WTC11 (cell line): Measurements from ENCODE around the gene CYP39A1. TPM values are rescaled to one million over a fixed set of nuclear protein-coding genes. Genes with fewer than 3 reads are reported as not detected.

ENCODE experiments used
- ATAC-seq: fragments of 200-7000 bp; cut with Tn5 transposase; 2 replicates; pipeline ENCODE4 v1.10.0; 2021; ENCODE audit warnings: mild to moderate bottlenecking, moderate library complexity
- CTCF ChIA-PET: fragments of 300-600 bp; sonication (Branson Sonifier 250); formaldehyde crosslinking; loops from one replicate; lab custom pipeline; 2021; ENCODE audit warnings: antibody characterized with exemption; lab: Charles Lee
- POLR2A ChIA-PET: fragments of 350-600 bp; sonication (Branson Sonifier 250); formaldehyde crosslinking; loops from one replicate; lab custom pipeline; 2021; ENCODE audit warnings: antibody characterized with exemption; lab: Charles Lee
- DNase-seq: peaks from one replicate; pipeline ENCODE4 v3.0.0; 2021; ENCODE audit warnings: low spot score
- H3K27ac Mint-ChIP-seq: 2 replicates; pipeline ENCODE4 v1.8.0; 2021; ENCODE audit warnings: mixed read lengths
- H3K27me3 Mint-ChIP-seq: 2 replicates; pipeline ENCODE4 v1.8.0; 2021; ENCODE audit warnings: low read depth, mild to moderate bottlenecking, moderate library complexity, mixed read lengths
- H3K36me3 Mint-ChIP-seq: 2 replicates; pipeline ENCODE4 v1.8.0; 2021; ENCODE audit warnings: mixed read lengths
- H3K4me1 Mint-ChIP-seq: 2 replicates; pipeline ENCODE4 v1.8.0; 2022; ENCODE audit warnings: mixed read lengths
- H3K4me3 Mint-ChIP-seq: 2 replicates; pipeline ENCODE4 v1.8.0; 2021; ENCODE audit warnings: mild to moderate bottlenecking, moderate library complexity, mixed read lengths
- H3K9me3 Mint-ChIP-seq: 2 replicates; pipeline ENCODE4 v1.8.0; 2021; ENCODE audit warnings: mixed read lengths
- AR ChIP-seq: fragments of 250-450 bp; sonication (Bioruptor Pico); IDR thresholded peaks from 2 replicates; pipeline ENCODE4 v1.9.0; 2021; ENCODE audit warnings: mild to moderate bottlenecking
- ATF1 ChIP-seq: sonication (generic); formaldehyde crosslinking; IDR thresholded peaks from 2 replicates; pipeline ENCODE4 v1.8.1; 2023; ENCODE audit warnings: mild to moderate bottlenecking, moderate library complexity, missing genetic modification reagents
- CBFB ChIP-seq: sonication (generic); formaldehyde crosslinking; IDR thresholded peaks from 2 replicates; pipeline ENCODE4 v1.8.1; 2022; ENCODE audit warnings: mild to moderate bottlenecking, low read depth, missing genetic modification reagents
- CREB1 ChIP-seq: sonication (generic); formaldehyde crosslinking; IDR thresholded peaks from 2 replicates; pipeline ENCODE4 v1.8.0; 2023; ENCODE audit warnings: mild to moderate bottlenecking, missing genetic modification reagents
- E2F4 ChIP-seq: sonication (generic); formaldehyde crosslinking; IDR thresholded peaks from 2 replicates; pipeline ENCODE4 v1.8.1; 2022; ENCODE audit warnings: low read depth, mild to moderate bottlenecking, moderate library complexity, missing genetic modification reagents, borderline replicate concordance
- EMX1 ChIP-seq: fragments of 250-450 bp; sonication (Bioruptor Pico); IDR thresholded peaks from 2 replicates; pipeline ENCODE4 v1.8.0; 2021; ENCODE audit warnings: mild to moderate bottlenecking
- ESRRA ChIP-seq: sonication (generic); formaldehyde crosslinking; IDR thresholded peaks from 2 replicates; pipeline ENCODE4 v1.8.1; 2022; ENCODE audit warnings: mild to moderate bottlenecking, missing genetic modification reagents, borderline replicate concordance
- FOXJ3 ChIP-seq: sonication (generic); formaldehyde crosslinking; IDR thresholded peaks from 2 replicates; pipeline ENCODE4 v1.9.0; 2021; ENCODE audit warnings: missing genetic modification reagents, mild to moderate bottlenecking, borderline replicate concordance
- FOXP1 ChIP-seq: sonication (generic); formaldehyde crosslinking; IDR thresholded peaks from 2 replicates; pipeline ENCODE4 v1.8.0; 2022; ENCODE audit warnings: missing genetic modification reagents, mild to moderate bottlenecking, moderate library complexity, borderline replicate concordance
- GTF2I ChIP-seq: fragments of 250-450 bp; sonication (Bioruptor Pico); conservative IDR thresholded peaks from 2 replicates; pipeline ENCODE4 v1.4.0; 2021; ENCODE audit warnings: mild to moderate bottlenecking
- KAT7 ChIP-seq: sonication (generic); formaldehyde crosslinking; IDR thresholded peaks from 2 replicates; pipeline ENCODE4 v1.8.1; 2023; ENCODE audit warnings: missing genetic modification reagents, mild to moderate bottlenecking, borderline replicate concordance
- MAX ChIP-seq: sonication (generic); formaldehyde crosslinking; IDR thresholded peaks from 2 replicates; pipeline ENCODE4 v1.8.0; 2022; ENCODE audit warnings: mild to moderate bottlenecking, missing genetic modification reagents
- MLX ChIP-seq: sonication (generic); formaldehyde crosslinking; IDR thresholded peaks from 2 replicates; pipeline ENCODE4 v1.8.1; 2023; ENCODE audit warnings: mild to moderate bottlenecking, missing genetic modification reagents, moderate library complexity
- MYBL2 ChIP-seq: sonication (generic); formaldehyde crosslinking; IDR thresholded peaks from 2 replicates; pipeline ENCODE4 v1.8.1; 2023; ENCODE audit warnings: mild to moderate bottlenecking, moderate library complexity, missing genetic modification reagents
- NFE2L1 ChIP-seq: sonication (generic); formaldehyde crosslinking; IDR thresholded peaks from 2 replicates; pipeline ENCODE4 v1.8.1; 2023; ENCODE audit warnings: missing genetic modification reagents
- NFYB ChIP-seq: sonication (generic); formaldehyde crosslinking; conservative IDR thresholded peaks from 2 replicates; pipeline ENCODE4 v1.8.0; 2022; ENCODE audit warnings: low read depth, missing genetic modification reagents
- OVOL2 ChIP-seq: fragments of 250-450 bp; sonication (Bioruptor Pico); IDR thresholded peaks from 2 replicates; pipeline ENCODE4 v1.9.0; 2021; ENCODE audit warnings: mild to moderate bottlenecking, borderline replicate concordance
- RELA ChIP-seq: sonication (generic); formaldehyde crosslinking; IDR thresholded peaks from 2 replicates; pipeline ENCODE4 v1.8.1; 2022; ENCODE audit warnings: missing genetic modification reagents, mild to moderate bottlenecking, borderline replicate concordance
- SMAD3 ChIP-seq: sonication (generic); formaldehyde crosslinking; IDR thresholded peaks from 2 replicates; pipeline ENCODE4 v1.8.0; 2022; ENCODE audit warnings: missing genetic modification reagents, mild to moderate bottlenecking, borderline replicate concordance
- TCF7 ChIP-seq: sonication (generic); formaldehyde crosslinking; IDR thresholded peaks from 2 replicates; pipeline ENCODE4 v1.8.0; 2022; ENCODE audit warnings: mild to moderate bottlenecking, low read depth, missing genetic modification reagents, moderate library complexity
- TEAD1 ChIP-seq: sonication (generic); formaldehyde crosslinking; IDR thresholded peaks from 2 replicates; pipeline ENCODE4 v1.8.0; 2022; ENCODE audit warnings: mild to moderate bottlenecking, missing genetic modification reagents
- TEAD4 ChIP-seq: sonication (generic); formaldehyde crosslinking; IDR thresholded peaks from 2 replicates; pipeline ENCODE4 v1.8.0; 2022; ENCODE audit warnings: mild to moderate bottlenecking, missing genetic modification reagents
- TP53 ChIP-seq: sonication (generic); formaldehyde crosslinking; IDR thresholded peaks from 2 replicates; pipeline ENCODE4 v1.8.1; 2023; ENCODE audit warnings: mild to moderate bottlenecking, missing genetic modification reagents
- ZNF121 ChIP-seq: sonication (generic); formaldehyde crosslinking; IDR thresholded peaks from 2 replicates; pipeline ENCODE4 v1.8.0; 2023; ENCODE audit warnings: missing genetic modification reagents
- ZNF281 ChIP-seq: sonication (generic); formaldehyde crosslinking; IDR thresholded peaks from 2 replicates; pipeline ENCODE4 v1.8.0; 2023; ENCODE audit warnings: mild to moderate bottlenecking, missing genetic modification reagents
- total RNA-seq: library from RNA; stranded (reverse); gene quantifications from 3 replicates; pipeline ENCODE4 v1.2.3, GENCODE V29; 2021

CYP39A1 gene
- total RNA-seq, 1 experiment from 2014 or later = 1.6 TPM

GRCh38 chr6:46645265-46645664, 7.4 kb downstream of the CYP39A1 start (continued):
- TF ChIP-seq ZNF281 (CRISPR knock-in tag) (no peak), MAX (CRISPR knock-in tag) (no peak), ZNF121 (no peak), TEAD1 (no peak), NFYB (CRISPR knock-in tag) (no peak), TCF7 (CRISPR knock-in tag) (no peak), E2F4 (CRISPR knock-in tag) (no peak), RELA (CRISPR knock-in tag) (no peak), MLX (no peak), KAT7 (CRISPR knock-in tag) (no peak), TP53 (no peak), TEAD4 (CRISPR knock-in tag) (no peak), EMX1 (CRISPR knock-in tag) (no peak)

- ChIA-PET CTCF (no interaction called here), POLR2A (no interaction called here)
- H3K27ac Mint-ChIP-seq = no peak overlapping the region
- no peaks in the 10 kb centered on the region for H3K9me3 Mint-ChIP-seq
- DNase-seq (no peak), ATAC-seq (no peak)
- H3K27me3 Mint-ChIP-seq = no peaks in the 10 kb centered on the region
- H3K4me1 Mint-ChIP-seq = peaks cover 10% of the 10 kb centered on the region
- H3K4me3 Mint-ChIP-seq = no peak overlapping the region
- no peaks in the 10 kb centered on the region for H3K36me3 Mint-ChIP-seq
- TF ChIP-seq NFE2L1 (CRISPR knock-in tag) (no peak), OVOL2 (CRISPR knock-in tag) (no peak)
- TF ChIP-seq, all 79 proteins: peak for 0
Measured at GRCh38 chr6:46642928-46643751, 9.5 kb downstream of the CYP39A1 start.

GRCh38 chr6:46638650-46639049, 14.0 kb downstream of the CYP39A1 start:
- Mint-ChIP-seq H3K27ac (no peak overlapping the region), H3K36me3 (no peaks in the 10 kb centered on the region; the same call in 1 of the 2 replicates), H3K4me3 (no peak overlapping the region), H3K4me1 (peaks cover 15% of the 10 kb centered on the region), H3K9me3 (no peaks in the 10 kb centered on the region), H3K27me3 (no peaks in the 10 kb centered on the region)
- DNase-seq (no peak), ATAC-seq (no peak)
- CTCF ChIA-PET = interaction anchor here (1.4 kb wide), 1 partner anchor 17 kb away, joined by 4 read pairs; no protein-coding TSS in a partner anchor
- POLR2A ChIA-PET = no interaction called here
- TF ChIP-seq ATF1 (CRISPR knock-in tag) (no peak), MYBL2 (CRISPR knock-in tag) (no peak), ESRRA (CRISPR knock-in tag) (no peak), SMAD3 (no peak), FOXJ3 (no peak), CREB1 (no peak), FOXP1 (CRISPR knock-in tag) (no peak), GTF2I (no peak), AR (CRISPR knock-in tag) (no peak), TEAD1 (no peak), CBFB (CRISPR knock-in tag) (no peak), MAX (CRISPR knock-in tag) (no peak), MLX (no peak), ZNF121 (no peak)
